H9 (cell line): ENCODE data around the gene FGFR3. TPM values are rescaled to one million over a fixed set of nuclear protein-coding genes. Genes with fewer than 3 reads are reported as not detected.

Source experiments
- DNase-seq: peaks from one replicate; pipeline ENCODE4 v3.0.0-alpha.2; 2017
- H2AFZ ChIP-seq: one replicate; pipeline ENCODE4 v1.6.1; 2013; ENCODE audit warnings: mild to moderate bottlenecking, low read length, control low read depth, moderate library complexity
- H2AK5ac ChIP-seq: 2 replicates; pipeline ENCODE4 v1.6.1; 2013; ENCODE audit warnings: low read length, control low read depth, mixed read lengths; ENCODE audit not compliant: insufficient read length
- H2BK120ac ChIP-seq: one replicate; pipeline ENCODE4 v1.6.1; 2013; ENCODE audit warnings: low read depth, mild to moderate bottlenecking, low read length, control low read depth, inconsistent platforms; ENCODE audit not compliant: poor library complexity, severe bottlenecking
- H2BK12ac ChIP-seq: 2 replicates; pipeline ENCODE4 v1.6.1; 2013; ENCODE audit warnings: low read length, control low read depth, mixed read lengths, low read depth; ENCODE audit not compliant: insufficient read length
- H2BK15ac ChIP-seq: 2 replicates; pipeline ENCODE4 v1.6.1; 2013; ENCODE audit warnings: low read depth, low read length, control low read depth
- H2BK20ac ChIP-seq: one replicate; pipeline ENCODE4 v1.6.1; 2013; ENCODE audit warnings: low read depth, mild to moderate bottlenecking, low read length, control low read depth, inconsistent platforms; ENCODE audit not compliant: poor library complexity, severe bottlenecking
- H2BK5ac ChIP-seq: 2 replicates; pipeline ENCODE4 v1.6.1; 2013; ENCODE audit warnings: low read length, control low read depth, mixed read lengths; ENCODE audit not compliant: insufficient read length
- H3K14ac ChIP-seq: 2 replicates; pipeline ENCODE4 v1.6.1; 2013; ENCODE audit warnings: low read length, control low read depth; ENCODE audit not compliant: insufficient read depth
- H3K18ac ChIP-seq: 2 replicates; pipeline ENCODE4 v1.6.1; 2013; ENCODE audit warnings: low read depth, mild to moderate bottlenecking, mixed read lengths, low read length, control low read depth; ENCODE audit not compliant: insufficient read length
- H3K23ac ChIP-seq: 2 replicates; pipeline ENCODE4 v1.6.1; 2013; ENCODE audit warnings: low read length, control low read depth, mixed read lengths, low read depth; ENCODE audit not compliant: insufficient read length
- H3K23me2 ChIP-seq: 2 replicates; pipeline ENCODE4 v1.6.1; 2013; ENCODE audit warnings: low read depth, mild to moderate bottlenecking, mixed read lengths, low read length, control low read depth; ENCODE audit not compliant: insufficient read length, poor library complexity, severe bottlenecking
- H3K27ac ChIP-seq: 2 replicates; pipeline ENCODE4 v1.5.1; 2013; ENCODE audit warnings: low read length, control low read depth, mixed read lengths, low read depth; ENCODE audit not compliant: insufficient read length
- H3K27me3 ChIP-seq: 2 replicates; pipeline ENCODE4 v1.6.1; 2013; ENCODE audit warnings: low read length, control low read depth, inconsistent platforms; ENCODE audit not compliant: insufficient read depth
- H3K4ac ChIP-seq: 2 replicates; pipeline ENCODE4 v1.6.1; 2013; ENCODE audit warnings: low read depth, mild to moderate bottlenecking, control low read depth, inconsistent platforms, low read length, moderate library complexity
- H3K4me1 ChIP-seq: 2 replicates; pipeline ENCODE4 v1.6.1; 2013; ENCODE audit warnings: low read length, control low read depth, inconsistent platforms; ENCODE audit not compliant: insufficient read depth
- H3K4me2 ChIP-seq: 2 replicates; pipeline ENCODE4 v1.6.1; 2013; ENCODE audit warnings: low read length, control low read depth, mixed read lengths; ENCODE audit not compliant: insufficient read length, insufficient read depth
- H3K56ac ChIP-seq: 2 replicates; pipeline ENCODE4 v1.6.1; 2013; ENCODE audit warnings: low read depth, mild to moderate bottlenecking, mixed read lengths, low read length, control low read depth; ENCODE audit not compliant: insufficient read length
- H3K79me1 ChIP-seq: 2 replicates; pipeline ENCODE4 v1.6.1; 2013; ENCODE audit warnings: low read depth, mild to moderate bottlenecking, moderate library complexity, low read length, control low read depth, inconsistent platforms; ENCODE audit not compliant: insufficient read depth, poor library complexity, severe bottlenecking
- H3K79me2 ChIP-seq: 2 replicates; pipeline ENCODE4 v1.6.1; 2013; ENCODE audit warnings: low read length, control low read depth, inconsistent platforms; ENCODE audit not compliant: insufficient read depth
- H3K9ac ChIP-seq: 2 replicates; pipeline ENCODE4 v1.6.1; 2013; ENCODE audit warnings: low read length, control low read depth, mixed read lengths; ENCODE audit not compliant: insufficient read length; ENCODE audit errors: extremely low read depth
- H3K9me3 ChIP-seq: one replicate; pipeline ENCODE4 v1.6.1; 2013; ENCODE audit warnings: low read depth, low read length, inconsistent platforms; ENCODE audit not compliant: control insufficient read depth
- H3T11ph ChIP-seq: one replicate; pipeline ENCODE4 v1.6.1; 2013; ENCODE audit warnings: mild to moderate bottlenecking, low read length, control low read depth, inconsistent platforms
- H4K20me1 ChIP-seq: one replicate; pipeline ENCODE4 v1.6.1; 2013; ENCODE audit not compliant: control insufficient read depth, insufficient read length, insufficient read depth
- H4K5ac ChIP-seq: 2 replicates; pipeline ENCODE4 v1.6.1; 2013; ENCODE audit warnings: low read depth, mild to moderate bottlenecking, mixed read lengths, low read length, control low read depth; ENCODE audit not compliant: insufficient read length
- H4K8ac ChIP-seq: replicated peaks from 2 replicates; pipeline ENCODE4 v1.6.1; 2013; ENCODE audit warnings: low read length, control low read depth, mixed read lengths, low read depth; ENCODE audit not compliant: insufficient read length
- H4K91ac ChIP-seq: 2 replicates; pipeline ENCODE4 v1.6.1; 2013; ENCODE audit warnings: low read depth, mild to moderate bottlenecking, moderate library complexity, mixed read lengths, low read length, control low read depth; ENCODE audit not compliant: insufficient read length
- H3K27ac Mint-ChIP-seq, 3 experiments: 2 replicates in 2 of 3; 3 replicates in 1 of 3; pipeline ENCODE4 v1.8.0; 2020 to 2021; ENCODE audit warnings: mixed read lengths in 3 of 3, mild to moderate bottlenecking in 1 of 3, moderate library complexity in 1 of 3
- H3K27me3 Mint-ChIP-seq: 2 replicates; pipeline ENCODE4 v1.8.0; 2021; ENCODE audit warnings: low read depth, mild to moderate bottlenecking, moderate library complexity, mixed read lengths
- H3K36me3 Mint-ChIP-seq, 3 experiments: 2 replicates in 2 of 3; 3 replicates in 1 of 3; pipeline ENCODE4 v1.8.0; 2020 to 2021; ENCODE audit warnings: low read depth in 3 of 3, mixed read lengths in 3 of 3; ENCODE audit not compliant: insufficient read depth in 1 of 3
- H3K4me1 Mint-ChIP-seq, 2 experiments: 2 replicates each; pipeline ENCODE4 v1.8.0; 2020; ENCODE audit warnings: mixed read lengths in 2 of 2
- H3K4me3 Mint-ChIP-seq, 2 experiments: 2 replicates in 1 of 2; 3 replicates in 1 of 2; pipeline ENCODE4 v1.8.0; 2020 to 2021; ENCODE audit warnings: mild to moderate bottlenecking in 2 of 2, mixed read lengths in 2 of 2, moderate library complexity in 1 of 2
- H3K9me3 Mint-ChIP-seq, 2 experiments: 2 replicates in 1 of 2; 3 replicates in 1 of 2; pipeline ENCODE4 v1.8.0; 2020; ENCODE audit warnings: mild to moderate bottlenecking in 2 of 2, mixed read lengths in 2 of 2, moderate library complexity in 1 of 2
- CTCF ChIP-seq: fragments of 200-600 bp; sonication (generic); conservative IDR thresholded peaks from 3 replicates; pipeline ENCODE4 v1.8.0; 2021; ENCODE audit warnings: antibody characterized with exemption, mild to moderate bottlenecking
- WGBS: extraction: QIAGEN DNeasy Blood & Tissue Kit; methylation state at CpG from one replicate; pipeline ENCODE4 v1.1.7; 2013; ENCODE audit warnings: missing lambda C conversion rate, low lambda C conversion rate, mixed read lengths; ENCODE audit not compliant: insufficient read length; ENCODE audit errors: extremely low coverage; 5-methylcytosine and 5-hydroxymethylcytosine counted together
- total RNA-seq: library from RNA; stranded (reverse); gene quantifications from 2 replicates; pipeline ENCODE4 v1.2.1, GENCODE V29; 2021

The FGFR3 gene
- total RNA-seq, 1 experiment from 2014 or later, result 75.7 TPM

- Histone ChIP-seq H3K27me3 (no peaks in the 10 kb centered on the region), H2BK20ac (no peak overlapping the region), H2BK12ac (no peak overlapping the region), H2AFZ (no peak overlapping the region), H2BK120ac (no peak overlapping the region), H3K9me3 (no peaks in the 10 kb centered on the region), H3K9ac (no peak overlapping the region), H3T11ph (no peak overlapping the region), H3K4ac (no peak overlapping the region), H3K4me1 (no peaks in the 10 kb centered on the region), H3K27ac (no peak overlapping the region), H4K5ac (no peak overlapping the region), H3K79me2 (no peaks in the 10 kb centered on the region), H3K23ac (no peak overlapping the region), H2BK5ac (no peak overlapping the region), H3K79me1 (no peaks in the 10 kb centered on the region), H2BK15ac (no peak overlapping the region), H2AK5ac (no peak overlapping the region), H3K56ac (no peak overlapping the region), H3K4me2 (no peak overlapping the region), H4K20me1 (no peaks in the 10 kb centered on the region), H4K8ac (no peak overlapping the region), H3K18ac (no peak overlapping the region), H3K23me2 (no peaks in the 10 kb centered on the region), H3K14ac (no peak overlapping the region), H4K91ac (no peak overlapping the region)
- no peak for DNase-seq
- Mint-ChIP-seq H3K36me3 (peaks cover 25 to 65% (median 56%) of the 10 kb centered on the region in 3 experiments), H3K27ac (peak overlapping the region in 2 of 3 experiments; percentile 18 to 87; a peak in 3 of 7 replicates), H3K4me1 (0 out of 4 replicates have a peak, but pooled peaks cover 0 to 4% of the 10 kb centered on the region in 2 experiments), H3K27me3 (no peaks in the 10 kb centered on the region), H3K4me3 (no peak overlapping the region), H3K9me3 (peaks cover 0 to under 1% of the 10 kb centered on the region in 2 experiments; a peak in 3 of 5 replicates)
- no CpG with 5 or more reads among the region's 6 CpGs for WGBS
- TF ChIP-seq CTCF, result no peak
Observed at GRCh38 chr4:1743975-1744374, 49.1 kb upstream of the FGFR3 start.
